K562 (cell line): Measurements from ENCODE around the gene SCGB1A1. TPM values are rescaled to one million over a fixed set of nuclear protein-coding genes. Genes with fewer than 3 reads are reported as not detected.

ENCODE experiments used
- BRF1 ChIP-seq: IDR thresholded peaks from 3 replicates; pipeline ENCODE4 v1.6.1; 2011; ENCODE audit warnings: borderline replicate concordance, mild to moderate bottlenecking; ENCODE audit not compliant: insufficient read length; ENCODE audit errors: extremely low read depth
- CXXC5 ChIP-seq: fragments of 250-450 bp; sonication (Bioruptor Pico); IDR thresholded peaks from 2 replicates; pipeline ENCODE4 v1.8.0; 2022; ENCODE audit warnings: inconsistent platforms, mild to moderate bottlenecking, moderate library complexity
- MCM5 ChIP-seq: fragments of 450-650 bp; IDR thresholded peaks from 2 replicates; pipeline ENCODE4 v1.6.1; 2016; ENCODE audit warnings: low read depth
- MTA2 ChIP-seq: fragments of 450-650 bp; IDR thresholded peaks from 2 replicates; pipeline ENCODE4 v1.6.1; 2016; ENCODE audit warnings: low read depth
- NFIX ChIP-seq: fragments of 250-450 bp; sonication (Bioruptor Pico); IDR thresholded peaks from 2 replicates; pipeline ENCODE4 v1.4.0; 2020; ENCODE audit warnings: low read depth, mild to moderate bottlenecking, moderate library complexity
- NRF1 ChIP-seq, 2 experiments: fragments of 450-650 bp; IDR thresholded peaks in 1 of 2; conservative IDR thresholded peaks in 1 of 2; 2 replicates each; pipeline ENCODE4 v1.6.1; 2014; ENCODE audit warnings: mild to moderate bottlenecking in 2 of 2
- NUFIP1 ChIP-seq: fragments of 450-650 bp; IDR thresholded peaks from 2 replicates; pipeline ENCODE4 v1.6.1; 2018; ENCODE audit not compliant: partially characterized antibody
- PHF20 ChIP-seq: fragments of 450-650 bp; IDR thresholded peaks from 2 replicates; pipeline ENCODE4 v1.6.1; 2018; ENCODE audit not compliant: partially characterized antibody
- POLR2G ChIP-seq: fragments of 200-400 bp; formaldehyde crosslinking; IDR thresholded peaks from 2 replicates; pipeline ENCODE4 v1.6.1; 2017; ENCODE audit warnings: low read depth, mild to moderate bottlenecking, antibody characterized with exemption, low read length, moderate library complexity
- PPARD ChIP-seq: fragments of 250-450 bp; sonication (Bioruptor Pico); IDR thresholded peaks from 2 replicates; pipeline ENCODE4 v1.8.0; 2022; ENCODE audit warnings: inconsistent platforms, mild to moderate bottlenecking, moderate library complexity
- SMARCB1 ChIP-seq: IDR thresholded peaks from 2 replicates; pipeline ENCODE4 v1.6.1; 2011; ENCODE audit warnings: improper control_type of control experiment, low read depth; ENCODE audit not compliant: insufficient read length
- TAF15 ChIP-seq: fragments of 200-400 bp; formaldehyde crosslinking; IDR thresholded peaks from 2 replicates; pipeline ENCODE4 v1.6.1; 2017; ENCODE audit warnings: mild to moderate bottlenecking, low read depth, low read length, moderate library complexity
- U2AF2 ChIP-seq: fragments of 200-400 bp; formaldehyde crosslinking; optimal IDR thresholded peaks from 2 replicates; pipeline ENCODE3; 2017; ENCODE audit warnings: low read depth, mild to moderate bottlenecking, low read length
- polyA plus RNA-seq, 8 experiments: library from polyadenylated mRNA; depleted of rRNA in 4 of 8; stranded (reverse) in 5 of 8; unstranded in 3 of 8; fragments of >200 nt; fragmentation: Nextera tagmentation in 2 of 8; fragmentation: Illumina TruSeq in 1 of 8; extraction: Ambion mirVana in 2 of 8; extraction: Trizol in 1 of 8; gene quantifications; 2 replicates each; pipeline versions ENCODE4 v1.2.1 to v1.2.3, GENCODE V29; 2011 to 2014; ENCODE audit warnings: inconsistent platforms in 1 of 8, missing spikeins in 1 of 8
- total RNA-seq, 7 experiments: library from RNA; depleted of rRNA in 6 of 7; stranded (reverse); fragments of >200 nt in 6 of 7; fragmentation: Illumina TruSeq in 2 of 7; extraction: Trizol in 2 of 7; gene quantifications; 2 replicates each; pipeline versions ENCODE4 v1.2.1 to v1.2.3, GENCODE V29; 2011 to 2021; ENCODE audit warnings: low replicate concordance in 1 of 7
- TF ChIP-seq, protein P1 (sequence below), 2 experiments: fragments of 450-650 bp; IDR thresholded peaks; 2 replicates each; pipeline ENCODE4 v1.6.1; 2018; ENCODE audit warnings: mild to moderate bottlenecking in 2 of 2, low read depth in 1 of 2; ENCODE audit not compliant: partially characterized antibody in 2 of 2
- TF ChIP-seq, protein P2 (sequence below): fragments of 250-450 bp; sonication (Bioruptor Pico); IDR thresholded peaks from 2 replicates; pipeline ENCODE4 v1.5.0; 2020; ENCODE audit warnings: mild to moderate bottlenecking
- TF ChIP-seq, protein P3 (sequence below): fragments of 150-350 bp; IDR thresholded peaks from 2 replicates; pipeline ENCODE4 v1.6.1; 2014; ENCODE audit warnings: low read depth, mild to moderate bottlenecking, low read length, borderline replicate concordance

The SCGB1A1 gene
- total and polyA plus RNA-seq, 9 of the 15 experiments (the other 6 are each of a cell fraction or from before 2014, with no cell fraction given) = 0.55 TPM; not detected in 8

DNA sequence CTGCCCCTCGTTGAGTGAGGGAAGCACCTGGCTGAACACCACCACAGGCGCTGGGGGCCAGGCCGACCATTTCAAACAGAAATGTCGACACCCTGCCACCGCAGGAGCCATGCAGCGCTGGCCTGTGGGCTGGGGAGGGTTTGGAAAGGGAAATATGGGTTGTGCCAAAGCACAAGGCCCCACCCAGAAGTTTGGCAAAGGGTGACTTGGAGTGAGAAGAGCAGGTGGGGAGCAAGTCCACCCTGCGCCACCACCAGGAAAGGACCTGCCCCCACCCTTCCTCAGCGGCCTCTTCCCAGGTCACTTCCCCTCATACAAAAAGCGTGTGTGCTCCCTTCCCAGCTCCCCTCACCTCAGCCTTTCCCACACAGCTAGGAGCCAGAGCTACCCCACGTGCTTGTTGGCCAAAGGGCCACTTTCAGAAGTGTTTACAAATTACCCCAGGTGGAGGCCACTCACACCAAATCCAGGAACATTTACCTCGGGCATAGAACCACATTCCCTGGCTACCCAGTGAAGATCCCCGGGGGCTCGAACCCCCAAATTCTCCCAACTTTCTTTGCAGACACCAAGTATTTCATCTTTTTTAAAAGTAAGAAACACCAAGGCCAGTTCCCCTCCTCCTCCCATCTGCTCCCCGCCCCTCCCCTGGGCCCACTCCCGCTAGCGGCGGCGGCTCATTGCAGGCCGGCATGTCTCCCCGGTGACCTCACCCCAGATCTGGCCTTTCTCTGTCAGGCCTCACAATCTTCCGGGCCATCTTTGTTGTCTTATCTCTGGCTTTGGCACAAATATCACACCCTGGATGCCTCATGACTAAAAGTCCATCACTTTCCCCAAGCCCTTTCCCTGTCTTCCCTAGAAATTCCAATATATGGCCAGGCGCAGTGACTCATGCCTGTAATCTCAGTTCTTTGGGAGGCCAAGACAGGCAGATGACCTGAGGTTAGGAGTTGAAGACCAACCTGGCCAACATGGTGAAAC lies 20.5 kb upstream of the SCGB1A1 start (continued):
- TF ChIP-seq, protein P1, sequence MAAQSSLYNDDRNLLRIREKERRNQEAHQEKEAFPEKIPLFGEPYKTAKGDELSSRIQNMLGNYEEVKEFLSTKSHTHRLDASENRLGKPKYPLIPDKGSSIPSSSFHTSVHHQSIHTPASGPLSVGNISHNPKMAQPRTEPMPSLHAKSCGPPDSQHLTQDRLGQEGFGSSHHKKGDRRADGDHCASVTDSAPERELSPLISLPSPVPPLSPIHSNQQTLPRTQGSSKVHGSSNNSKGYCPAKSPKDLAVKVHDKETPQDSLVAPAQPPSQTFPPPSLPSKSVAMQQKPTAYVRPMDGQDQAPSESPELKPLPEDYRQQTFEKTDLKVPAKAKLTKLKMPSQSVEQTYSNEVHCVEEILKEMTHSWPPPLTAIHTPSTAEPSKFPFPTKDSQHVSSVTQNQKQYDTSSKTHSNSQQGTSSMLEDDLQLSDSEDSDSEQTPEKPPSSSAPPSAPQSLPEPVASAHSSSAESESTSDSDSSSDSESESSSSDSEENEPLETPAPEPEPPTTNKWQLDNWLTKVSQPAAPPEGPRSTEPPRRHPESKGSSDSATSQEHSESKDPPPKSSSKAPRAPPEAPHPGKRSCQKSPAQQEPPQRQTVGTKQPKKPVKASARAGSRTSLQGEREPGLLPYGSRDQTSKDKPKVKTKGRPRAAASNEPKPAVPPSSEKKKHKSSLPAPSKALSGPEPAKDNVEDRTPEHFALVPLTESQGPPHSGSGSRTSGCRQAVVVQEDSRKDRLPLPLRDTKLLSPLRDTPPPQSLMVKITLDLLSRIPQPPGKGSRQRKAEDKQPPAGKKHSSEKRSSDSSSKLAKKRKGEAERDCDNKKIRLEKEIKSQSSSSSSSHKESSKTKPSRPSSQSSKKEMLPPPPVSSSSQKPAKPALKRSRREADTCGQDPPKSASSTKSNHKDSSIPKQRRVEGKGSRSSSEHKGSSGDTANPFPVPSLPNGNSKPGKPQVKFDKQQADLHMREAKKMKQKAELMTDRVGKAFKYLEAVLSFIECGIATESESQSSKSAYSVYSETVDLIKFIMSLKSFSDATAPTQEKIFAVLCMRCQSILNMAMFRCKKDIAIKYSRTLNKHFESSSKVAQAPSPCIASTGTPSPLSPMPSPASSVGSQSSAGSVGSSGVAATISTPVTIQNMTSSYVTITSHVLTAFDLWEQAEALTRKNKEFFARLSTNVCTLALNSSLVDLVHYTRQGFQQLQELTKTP (IDR thresholded peaks at IDR 0.05; ENCODE audit: low read depth in 1 of 2, partially characterized antibody in 2 of 2) = peak; percentile 24 to 34
- TF ChIP-seq CXXC5 (CRISPR knock-in tag) (peak; percentile 62), BRF1 (no peak), U2AF2 (no peak), TAF15 (no peak), NFIX (no peak), PHF20 (no peak), POLR2G (no peak), MTA2 (peak; percentile 55; the same call in 1 of the 2 replicates), SMARCB1 (no peak), PPARD (no peak), NUFIP1 (no peak), NRF1 (conservative IDR thresholded peaks at IDR 0.05 in 1 of 2, IDR thresholded peaks at IDR 0.05 in 1 of 2) (0 out of 4 replicates have a peak, but pooled peaks of 1 of the 2 experiments have one; percentile 20), MCM5 (no peak)
- TF ChIP-seq, protein P2, sequence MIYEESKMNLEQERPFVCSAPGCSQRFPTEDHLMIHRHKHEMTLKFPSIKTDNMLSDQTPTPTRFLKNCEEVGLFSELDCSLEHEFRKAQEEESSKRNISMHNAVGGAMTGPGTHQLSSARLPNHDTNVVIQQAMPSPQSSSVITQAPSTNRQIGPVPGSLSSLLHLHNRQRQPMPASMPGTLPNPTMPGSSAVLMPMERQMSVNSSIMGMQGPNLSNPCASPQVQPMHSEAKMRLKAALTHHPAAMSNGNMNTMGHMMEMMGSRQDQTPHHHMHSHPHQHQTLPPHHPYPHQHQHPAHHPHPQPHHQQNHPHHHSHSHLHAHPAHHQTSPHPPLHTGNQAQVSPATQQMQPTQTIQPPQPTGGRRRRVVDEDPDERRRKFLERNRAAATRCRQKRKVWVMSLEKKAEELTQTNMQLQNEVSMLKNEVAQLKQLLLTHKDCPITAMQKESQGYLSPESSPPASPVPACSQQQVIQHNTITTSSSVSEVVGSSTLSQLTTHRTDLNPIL = 0 out of 2 replicates have a peak, but pooled peaks have one; percentile 27
- TF ChIP-seq, protein P3, sequence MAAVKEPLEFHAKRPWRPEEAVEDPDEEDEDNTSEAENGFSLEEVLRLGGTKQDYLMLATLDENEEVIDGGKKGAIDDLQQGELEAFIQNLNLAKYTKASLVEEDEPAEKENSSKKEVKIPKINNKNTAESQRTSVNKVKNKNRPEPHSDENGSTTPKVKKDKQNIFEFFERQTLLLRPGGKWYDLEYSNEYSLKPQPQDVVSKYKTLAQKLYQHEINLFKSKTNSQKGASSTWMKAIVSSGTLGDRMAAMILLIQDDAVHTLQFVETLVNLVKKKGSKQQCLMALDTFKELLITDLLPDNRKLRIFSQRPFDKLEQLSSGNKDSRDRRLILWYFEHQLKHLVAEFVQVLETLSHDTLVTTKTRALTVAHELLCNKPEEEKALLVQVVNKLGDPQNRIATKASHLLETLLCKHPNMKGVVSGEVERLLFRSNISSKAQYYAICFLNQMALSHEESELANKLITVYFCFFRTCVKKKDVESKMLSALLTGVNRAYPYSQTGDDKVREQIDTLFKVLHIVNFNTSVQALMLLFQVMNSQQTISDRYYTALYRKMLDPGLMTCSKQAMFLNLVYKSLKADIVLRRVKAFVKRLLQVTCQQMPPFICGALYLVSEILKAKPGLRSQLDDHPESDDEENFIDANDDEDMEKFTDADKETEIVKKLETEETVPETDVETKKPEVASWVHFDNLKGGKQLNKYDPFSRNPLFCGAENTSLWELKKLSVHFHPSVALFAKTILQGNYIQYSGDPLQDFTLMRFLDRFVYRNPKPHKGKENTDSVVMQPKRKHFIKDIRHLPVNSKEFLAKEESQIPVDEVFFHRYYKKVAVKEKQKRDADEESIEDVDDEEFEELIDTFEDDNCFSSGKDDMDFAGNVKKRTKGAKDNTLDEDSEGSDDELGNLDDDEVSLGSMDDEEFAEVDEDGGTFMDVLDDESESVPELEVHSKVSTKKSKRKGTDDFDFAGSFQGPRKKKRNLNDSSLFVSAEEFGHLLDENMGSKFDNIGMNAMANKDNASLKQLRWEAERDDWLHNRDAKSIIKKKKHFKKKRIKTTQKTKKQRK = no peak
